Measurements from ENCODE around the gene TSHZ2. TPM values are rescaled to one million over a fixed set of nuclear protein-coding genes. Genes with fewer than 3 reads are reported as not detected.

Gene TSHZ2
- total RNA-seq, 1 experiment from 2014 or later, result 0.07 TPM

DNA sequence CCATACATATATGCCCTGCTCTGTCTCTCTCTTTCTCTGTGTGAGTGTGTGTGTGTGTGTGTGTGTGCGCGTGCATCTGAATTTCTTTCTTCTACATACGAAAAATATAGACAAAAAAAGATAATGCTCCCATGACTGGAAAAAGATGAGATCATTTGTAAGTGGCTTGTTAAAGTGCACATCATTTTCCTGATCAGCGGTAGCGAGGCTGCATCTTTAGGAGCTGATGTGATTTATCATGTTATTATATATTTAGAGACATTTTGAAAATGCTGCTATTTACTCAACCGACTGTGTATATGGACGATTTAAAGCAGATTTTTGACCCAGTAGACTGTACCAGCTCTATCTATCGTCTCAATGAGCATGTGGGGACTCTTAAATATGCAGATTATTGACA lies 265.3 kb downstream of the TSHZ2 start:
- no peaks in the 10 kb centered on the region for H3K9me3 ChIP-seq (ENCODE audit: control insufficient read depth, low read depth, low read length)
- no peak overlapping the region for H3K27ac ChIP-seq (ENCODE audit: insufficient read length, low read depth, low read length)
- no peaks in the 10 kb centered on the region for H3K27me3 ChIP-seq (ENCODE audit: insufficient read depth, low read length)
- H2AK5ac ChIP-seq (ENCODE audit: insufficient read length, low read length), result no peak overlapping the region
- H3K27me3 Mint-ChIP-seq (ENCODE audit: low read depth), result no peaks in the 10 kb centered on the region; the same call in none of the 2 replicates
- H2BK5ac ChIP-seq (ENCODE audit: insufficient read length, low read length), result no peak overlapping the region
- H3T11ph ChIP-seq (ENCODE audit: low read length), result no peak overlapping the region
- no peak overlapping the region for H2BK15ac ChIP-seq (ENCODE audit: low read depth, low read length)
- DNase-seq, result no peak
- H3K9ac ChIP-seq (ENCODE audit: extremely low read depth, insufficient read length, low read length), result no peak overlapping the region
- H3K4me1 Mint-ChIP-seq, result peaks cover 13% of the 10 kb centered on the region in 2 experiments
- H3K23ac ChIP-seq (ENCODE audit: insufficient read length, low read depth, low read length), result no peak overlapping the region
- H2BK120ac ChIP-seq (ENCODE audit: low read depth, low read length, poor library complexity, severe bottlenecking), result no peak overlapping the region
- no peaks in the 10 kb centered on the region for H3K79me2 ChIP-seq (ENCODE audit: insufficient read depth, low read length)
- H2AFZ ChIP-seq (ENCODE audit: low read length), result no peak overlapping the region
- H2BK20ac ChIP-seq (ENCODE audit: low read depth, low read length, poor library complexity, severe bottlenecking), result no peak overlapping the region
- peaks cover 0 to 4% (median 0%) of the 10 kb centered on the region in 3 experiments; a peak in 1 of 7 replicates for H3K36me3 Mint-ChIP-seq (ENCODE audit: insufficient read depth in 1 of 3, low read depth in 3 of 3)
- TF ChIP-seq, protein P1, sequence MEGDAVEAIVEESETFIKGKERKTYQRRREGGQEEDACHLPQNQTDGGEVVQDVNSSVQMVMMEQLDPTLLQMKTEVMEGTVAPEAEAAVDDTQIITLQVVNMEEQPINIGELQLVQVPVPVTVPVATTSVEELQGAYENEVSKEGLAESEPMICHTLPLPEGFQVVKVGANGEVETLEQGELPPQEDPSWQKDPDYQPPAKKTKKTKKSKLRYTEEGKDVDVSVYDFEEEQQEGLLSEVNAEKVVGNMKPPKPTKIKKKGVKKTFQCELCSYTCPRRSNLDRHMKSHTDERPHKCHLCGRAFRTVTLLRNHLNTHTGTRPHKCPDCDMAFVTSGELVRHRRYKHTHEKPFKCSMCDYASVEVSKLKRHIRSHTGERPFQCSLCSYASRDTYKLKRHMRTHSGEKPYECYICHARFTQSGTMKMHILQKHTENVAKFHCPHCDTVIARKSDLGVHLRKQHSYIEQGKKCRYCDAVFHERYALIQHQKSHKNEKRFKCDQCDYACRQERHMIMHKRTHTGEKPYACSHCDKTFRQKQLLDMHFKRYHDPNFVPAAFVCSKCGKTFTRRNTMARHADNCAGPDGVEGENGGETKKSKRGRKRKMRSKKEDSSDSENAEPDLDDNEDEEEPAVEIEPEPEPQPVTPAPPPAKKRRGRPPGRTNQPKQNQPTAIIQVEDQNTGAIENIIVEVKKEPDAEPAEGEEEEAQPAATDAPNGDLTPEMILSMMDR (conservative IDR thresholded peaks at IDR 0.05), result no peak
- H3K4me3 Mint-ChIP-seq, result no peak overlapping the region
- no peaks in the 10 kb centered on the region for H3K79me1 ChIP-seq (ENCODE audit: insufficient read depth, low read depth, low read length, poor library complexity, severe bottlenecking)
- no peaks in the 10 kb centered on the region for H4K20me1 ChIP-seq (ENCODE audit: control insufficient read depth, insufficient read depth, insufficient read length)
- no peak overlapping the region for H3K56ac ChIP-seq (ENCODE audit: insufficient read length, low read depth, low read length)
- H3K14ac ChIP-seq (ENCODE audit: insufficient read depth, low read length), result no peak overlapping the region
- H3K27ac Mint-ChIP-seq, result no peak overlapping the region
- H3K4ac ChIP-seq (ENCODE audit: low read depth, low read length), result no peak overlapping the region
- H4K5ac ChIP-seq (ENCODE audit: insufficient read length, low read depth, low read length), result no peak overlapping the region
- H3K4me1 ChIP-seq (ENCODE audit: insufficient read depth, low read length), result no peaks in the 10 kb centered on the region
- no peak overlapping the region for H4K8ac ChIP-seq (replicated peaks; ENCODE audit: insufficient read length, low read depth, low read length)
- H2BK12ac ChIP-seq (ENCODE audit: insufficient read length, low read depth, low read length), result no peak overlapping the region
- H3K4me2 ChIP-seq (ENCODE audit: insufficient read depth, insufficient read length, low read length), result no peak overlapping the region
- H3K18ac ChIP-seq (ENCODE audit: insufficient read length, low read depth, low read length), result no peak overlapping the region
- no peaks in the 10 kb centered on the region for H3K23me2 ChIP-seq (ENCODE audit: insufficient read length, low read depth, low read length, poor library complexity, severe bottlenecking)
- no CpG with 5 or more reads among the region's 8 CpGs for WGBS (ENCODE audit: extremely low coverage, insufficient read length, low lambda C conversion rate)
- H3K9me3 Mint-ChIP-seq, result no peaks in the 10 kb centered on the region
- no peak overlapping the region for H4K91ac ChIP-seq (ENCODE audit: insufficient read length, low read depth, low read length)

Measured in H9 (cell line).